ENCODE measurements around the gene NMT1. TPM values are rescaled to one million over a fixed set of nuclear protein-coding genes. Genes with fewer than 3 reads are reported as not detected.

NMT1 gene
- total and polyA plus RNA-seq, 2 donors, result 31.4 to 50.1 TPM

DNA sequence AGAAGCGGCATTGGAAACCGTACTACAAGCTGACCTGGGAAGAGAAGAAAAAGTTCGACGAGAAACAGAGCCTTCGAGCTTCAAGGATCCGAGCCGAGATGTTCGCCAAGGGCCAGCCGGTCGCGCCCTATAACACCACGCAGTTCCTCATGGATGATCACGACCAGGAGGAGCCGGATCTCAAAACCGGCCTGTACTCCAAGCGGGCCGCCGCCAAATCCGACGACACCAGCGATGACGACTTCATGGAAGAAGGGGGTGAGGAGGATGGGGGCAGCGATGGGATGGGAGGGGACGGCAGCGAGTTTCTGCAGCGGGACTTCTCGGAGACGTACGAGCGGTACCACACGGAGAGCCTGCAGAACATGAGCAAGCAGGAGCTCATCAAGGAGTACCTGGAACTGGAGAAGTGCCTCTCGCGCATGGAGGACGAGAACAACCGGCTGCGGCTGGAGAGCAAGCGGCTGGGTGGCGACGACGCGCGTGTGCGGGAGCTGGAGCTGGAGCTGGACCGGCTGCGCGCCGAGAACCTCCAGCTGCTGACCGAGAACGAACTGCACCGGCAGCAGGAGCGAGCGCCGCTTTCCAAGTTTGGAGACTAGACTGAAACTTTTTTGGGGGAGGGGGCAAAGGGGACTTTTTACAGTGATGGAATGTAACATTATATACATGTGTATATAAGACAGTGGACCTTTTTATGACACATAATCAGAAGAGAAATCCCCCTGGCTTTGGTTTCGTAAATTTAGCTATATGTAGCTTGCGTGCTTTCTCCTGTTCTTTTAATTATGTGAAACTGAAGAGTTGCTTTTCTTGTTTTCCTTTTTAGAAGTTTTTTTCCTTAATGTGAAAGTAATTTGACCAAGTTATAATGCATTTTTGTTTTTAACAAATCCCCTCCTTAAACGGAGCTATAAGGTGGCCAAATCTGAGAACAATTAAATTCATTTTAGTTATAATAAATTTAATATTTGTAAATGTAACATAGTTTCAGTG is 88.8 kb downstream of the NMT1 start:
- DNase-seq (ENCODE audit: extremely low spot score), result no peak
- under 1% methylated on average over 56 of the region's 56 CpGs for WGBS
- Histone ChIP-seq H3K36me3 (ENCODE audit: insufficient read depth) (no peaks in the 10 kb centered on the region), H3K27ac (ENCODE audit: low read depth) (peak overlapping the region; percentile 94), H3K4me3 (ENCODE audit: low read depth, low read length) (peak overlapping the region; percentile 65), H3K4me1 (ENCODE audit: insufficient read depth) (peaks cover 2% of the 10 kb centered on the region)

- WGBS, result 21% methylated on average over 8 of the region's 8 CpGs
- H3K4me1 ChIP-seq (ENCODE audit: insufficient read depth), result peaks cover 2% of the 10 kb centered on the region
- no peak for DNase-seq (ENCODE audit: extremely low spot score)
- H3K36me3 ChIP-seq (ENCODE audit: insufficient read depth), result no peaks in the 10 kb centered on the region
- H3K4me3 ChIP-seq (ENCODE audit: low read depth, low read length), result peak overlapping the region; percentile 29
- H3K27ac ChIP-seq (ENCODE audit: low read depth), result no peak overlapping the region
Observed at GRCh38 chr17:45150911-45151809, 90.0 kb downstream of the NMT1 start.

- WGBS, result 94% methylated on average over 4 of the region's 4 CpGs
- Histone ChIP-seq H3K27ac (ENCODE audit: low read depth) (no peak overlapping the region), H3K4me3 (ENCODE audit: low read depth, low read length) (no peak overlapping the region), H3K36me3 (ENCODE audit: insufficient read depth) (no peaks in the 10 kb centered on the region), H3K4me1 (ENCODE audit: insufficient read depth) (peaks cover 1% of the 10 kb centered on the region)
- DNase-seq (ENCODE audit: extremely low spot score), result no peak
Observed at GRCh38 chr17:45155029-45155428, 93.9 kb downstream of the NMT1 start.

DNA sequence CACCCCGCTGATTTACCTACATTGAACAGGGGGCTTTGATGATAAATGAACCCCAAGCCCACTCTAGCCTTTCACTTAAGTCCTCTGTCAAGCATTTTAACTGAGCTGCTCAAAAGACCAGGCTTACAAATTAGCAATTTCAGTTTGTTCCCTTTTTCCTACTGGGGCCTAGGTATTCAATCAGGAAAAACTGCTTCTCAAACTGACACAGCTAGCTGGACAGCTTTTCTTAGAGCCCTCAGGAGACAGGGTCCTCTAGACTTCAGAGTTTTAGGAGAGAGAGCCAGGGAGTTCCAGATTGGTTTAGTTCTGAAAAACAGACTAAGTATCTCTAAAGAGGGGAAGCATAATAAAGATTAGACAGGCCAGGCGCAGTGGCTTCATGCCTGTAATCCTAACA is 94.4 kb downstream of the NMT1 start:
- peaks cover 1% of the 10 kb centered on the region for H3K4me1 ChIP-seq (ENCODE audit: insufficient read depth)

DNA sequence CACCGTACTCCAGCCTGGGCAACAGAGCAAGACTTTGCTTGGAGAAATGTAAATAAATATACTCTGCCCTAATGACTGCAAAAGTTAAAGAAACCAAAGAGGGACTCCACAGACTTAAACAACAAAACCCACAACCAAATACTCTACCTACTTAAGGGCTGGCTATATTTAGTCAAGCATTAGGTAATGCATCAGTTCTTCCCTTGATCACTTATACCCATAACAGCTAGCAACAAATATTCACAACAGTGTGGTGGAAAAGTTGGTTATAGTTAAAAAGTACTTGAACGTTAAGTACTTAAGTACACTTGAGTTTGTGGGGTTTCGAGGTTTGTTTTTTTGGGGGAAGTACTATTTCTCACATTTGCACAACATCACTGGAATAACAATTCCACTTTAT is 95.1 kb downstream of the NMT1 start:
- no peak overlapping the region for H3K4me3 ChIP-seq (ENCODE audit: low read depth, low read length)
- WGBS, result 90% methylated on average over 3 of the region's 3 CpGs
- no peaks in the 10 kb centered on the region for H3K36me3 ChIP-seq (ENCODE audit: insufficient read depth)
- DNase-seq (ENCODE audit: extremely low spot score), result no peak
- no peak overlapping the region for H3K27ac ChIP-seq (ENCODE audit: low read depth)
- peaks cover 1% of the 10 kb centered on the region for H3K4me1 ChIP-seq (ENCODE audit: insufficient read depth)

More for the DNA sequence above, 94.4 kb downstream of the NMT1 start:
- H3K36me3 ChIP-seq (ENCODE audit: insufficient read depth), result no peaks in the 10 kb centered on the region
- H3K4me3 ChIP-seq (ENCODE audit: low read depth, low read length), result no peak overlapping the region
- H3K27ac ChIP-seq (ENCODE audit: low read depth), result no peak overlapping the region
- no peak for DNase-seq (ENCODE audit: extremely low spot score)
- 82% methylated on average over 2 of the region's 2 CpGs for WGBS

Small RNA genes within 50 kb of the gene (small RNA-seq; reads per million reads assigned to genes)
- 0.12 reads per million for gene MIR6784
- gene RF00019, result not detected

Other genes with a start within 250 kb of the NMT1 start
- gene GJC1, start 231.0 kb upstream of the NMT1 start, total RNA-seq, result 63.2 TPM
- gene GJC1, start 231.0 kb upstream of the NMT1 start, polyA plus RNA-seq, result 21.8 TPM
- gene HIGD1B, start 213.4 kb upstream of the NMT1 start, total RNA-seq, result 2.1 TPM
- gene HIGD1B, start 213.4 kb upstream of the NMT1 start, polyA plus RNA-seq, result 9.6 TPM
- gene EFTUD2, start 161.9 kb upstream of the NMT1 start, total RNA-seq, result 79.3 TPM
- 34.4 TPM for gene EFTUD2, start 161.9 kb upstream of the NMT1 start, polyA plus RNA-seq
- 0.53 TPM for gene GFAP, start 145.8 kb upstream of the NMT1 start, total RNA-seq
- gene GFAP, start 145.8 kb upstream of the NMT1 start, polyA plus RNA-seq, result 1.4 TPM
- gene KIF18B, start 113.5 kb upstream of the NMT1 start, total RNA-seq, result 2.5 TPM
- 0.20 TPM for gene KIF18B, start 113.5 kb upstream of the NMT1 start, polyA plus RNA-seq
- 12.6 TPM for gene C1QL1, start 93.0 kb upstream of the NMT1 start, total RNA-seq
- 15.1 TPM for gene C1QL1, start 93.0 kb upstream of the NMT1 start, polyA plus RNA-seq
- gene DCAKD, start 9.7 kb upstream of the NMT1 start, total RNA-seq, result 26.5 TPM
- gene DCAKD, start 9.7 kb upstream of the NMT1 start, polyA plus RNA-seq, result 39.4 TPM
- gene PLCD3, start 71.2 kb downstream of the NMT1 start, total RNA-seq, result 18.1 TPM
- gene PLCD3, start 71.2 kb downstream of the NMT1 start, polyA plus RNA-seq, result 84.1 TPM
- gene ACBD4, start 74.4 kb downstream of the NMT1 start, total RNA-seq, result 4.5 TPM
- 18.2 TPM for gene ACBD4, start 74.4 kb downstream of the NMT1 start, polyA plus RNA-seq
- gene HEXIM1, start 87.2 kb downstream of the NMT1 start, total RNA-seq, result 19.2 TPM
- gene HEXIM1, start 87.2 kb downstream of the NMT1 start, polyA plus RNA-seq, result 22.0 TPM
- 2.0 TPM for gene HEXIM2, start 100.6 kb downstream of the NMT1 start, total RNA-seq
- gene HEXIM2, start 100.6 kb downstream of the NMT1 start, polyA plus RNA-seq, result 7.9 TPM
- gene FMNL1, start 160.6 kb downstream of the NMT1 start, total RNA-seq, result 3.1 TPM
- 10.8 TPM for gene FMNL1, start 160.6 kb downstream of the NMT1 start, polyA plus RNA-seq
- gene SPATA32, start 200.8 kb downstream of the NMT1 start, total RNA-seq, result not detected
- not detected for gene SPATA32, start 200.8 kb downstream of the NMT1 start, polyA plus RNA-seq